Dermis microvascular lymphatic vessel endothelial cell (primary cell): ENCODE data around the gene OR9G1. TPM values are rescaled to one million over a fixed set of nuclear protein-coding genes. Genes with fewer than 3 reads are reported as not detected.

Source experiments
- total RNA-seq: library from RNA; depleted of rRNA; stranded (reverse); fragments of >200 nt; gene quantifications from 2 replicates; pipeline ENCODE4 v1.2.1, GENCODE V29; 2014

The OR9G1 gene
- total RNA-seq, 1 donor from 2014 or later: not detected

Other genes with a start within 250 kb of the OR9G1 start
- not detected in 2 replicates for gene OR5M3, start 225.7 kb upstream of the OR9G1 start, total RNA-seq
- not detected in 2 replicates for gene OR5M8, start 207.7 kb upstream of the OR9G1 start, total RNA-seq
- not detected in 2 replicates for gene OR5M11, start 155.8 kb upstream of the OR9G1 start, total RNA-seq
- gene OR5M10, start 121.4 kb upstream of the OR9G1 start, total RNA-seq: not detected in 2 replicates
- gene OR5M1, start 84.2 kb upstream of the OR9G1 start, total RNA-seq: not detected in 2 replicates
- not detected in 2 replicates for gene OR5AP2, start 56.7 kb upstream of the OR9G1 start, total RNA-seq
- not detected in 2 replicates for gene OR5AR1, start 35.4 kb upstream of the OR9G1 start, total RNA-seq
- gene OR9G4, start 49.6 kb downstream of the OR9G1 start, total RNA-seq: not detected in 2 replicates